ENCODE results near the gene RFPL1. TPM values are rescaled to one million over a fixed set of nuclear protein-coding genes. Genes with fewer than 3 reads are reported as not detected.

Gene RFPL1
- total and polyA plus RNA-seq, 2 of the 13 experiments (the other 11 are each of a cell fraction or from before 2014, with no cell fraction given) = not detected

GRCh38 chr22:29481265-29482000 lies 43.0 kb downstream of the RFPL1 start:
- no peak overlapping the region for H3K27ac ChIP-seq (ENCODE audit: extremely low read length, insufficient read depth, low read length)
- no peak overlapping the region for H3K4me3 ChIP-seq (replicated peaks in 1 of 3; ENCODE audit: insufficient read depth in 1 of 3, low read depth in 2 of 3, low read length in 3 of 3)
- ChIA-PET POLR2A (no interaction called here), CTCF (ENCODE audit: low intra/inter-chr PET ratio, low total read pairs) (no interaction called here)
- no peak overlapping the region for H3K4me2 ChIP-seq (ENCODE audit: low read depth, low read length)
- peaks cover 7% of the 10 kb centered on the region; the same call in 1 of the 2 replicates for H4K20me1 ChIP-seq (ENCODE audit: insufficient read depth, low read length)
- H3K79me2 ChIP-seq (ENCODE audit: insufficient read depth, low read length) = no peaks in the 10 kb centered on the region
- ATAC-seq (no peak), DNase-seq (ENCODE audit: low spot score) (no peak), FAIRE-seq (no peak)
- no peaks in the 10 kb centered on the region for H3K9me3 ChIP-seq (ENCODE audit: low read length)
- intact Hi-C loops (cut with micrococcal nuclease; ENCODE audit: unreplicated experiment) = no loop called here
- no peak overlapping the region for H3K9ac ChIP-seq (ENCODE audit: insufficient read depth, low read depth, low read length)
- no peaks in the 10 kb centered on the region for H3K36me3 ChIP-seq (replicated peaks in 1 of 2; ENCODE audit: control insufficient read depth in 1 of 2, insufficient read depth in 2 of 2, low read length in 2 of 2)
- H3K4me1 ChIP-seq (ENCODE audit: insufficient read depth, low read length) = peaks cover 13% of the 10 kb centered on the region; the same call in 1 of the 2 replicates
- peaks cover 9 to 33% of the 10 kb centered on the region in 2 experiments; a peak in 4 of 5 replicates for H3K27me3 ChIP-seq (ENCODE audit: control insufficient read depth in 1 of 2, insufficient read depth in 2 of 2, low read length in 2 of 2)
- no TSS peak for BruUV-seq (replicated peaks)
- in situ Hi-C loops (cut with HindIII; ENCODE audit: extremely low pct_ligation_motif_present, low pct_unique_long_range_greater_than_20kb) = no loop called here
- TF ChIP-seq ATF2 (CRISPR knock-in tag; IDR thresholded peaks at IDR 0.05) = no peak
- TF ChIP-seq MAFF (IDR thresholded peaks at IDR 0.05; ENCODE audit: low read depth, low read length) = 0 out of 2 replicates have a peak, but pooled peaks have one; percentile 13
- TF ChIP-seq TFAP4 (IDR thresholded peaks at IDR 0.05; ENCODE audit: borderline replicate concordance, low read depth) = no peak
- peak; percentile 64; the same call in 1 of the 2 replicates for TF ChIP-seq ZNF281 (CRISPR knock-in tag; IDR thresholded peaks at IDR 0.05; ENCODE audit: borderline replicate concordance)
- no peak for TF ChIP-seq ZNF264 (CRISPR knock-in tag; IDR thresholded peaks at IDR 0.05)
- TF ChIP-seq RARA (CRISPR knock-in tag; IDR thresholded peaks at IDR 0.05) = peak; percentile 56; the same call in 1 of the 2 replicates
- no peak overlapping the region for H2AFZ ChIP-seq (ENCODE audit: low read length)
- WGBS (ENCODE audit: low lambda C conversion rate) = 42% methylated on average over 15 of the region's 15 CpGs
